Mucosa of rectum (tissue), 2 donors: Measurements from ENCODE around the gene CIAO2A.

Experiments
- H3K27ac ChIP-seq, 2 donors: one replicate each; pipeline ENCODE4 v1.7.0; 2013; ENCODE audit warnings: inconsistent platforms in 2 of 2, low read depth in 2 of 2, low read length in 2 of 2
- H3K27me3 ChIP-seq, 2 donors: one replicate each; pipeline ENCODE4 v1.7.0; 2013; ENCODE audit warnings: low read length in 2 of 2; ENCODE audit not compliant: control insufficient read depth in 2 of 2, insufficient read depth in 2 of 2
- H3K36me3 ChIP-seq, 2 donors: one replicate each; pipeline ENCODE4 v1.7.0; 2013; ENCODE audit warnings: low read length in 2 of 2; ENCODE audit not compliant: control insufficient read depth in 2 of 2, insufficient read depth in 2 of 2
- H3K4me1 ChIP-seq, 2 donors: one replicate each; pipeline ENCODE4 v1.7.0; 2013; ENCODE audit warnings: low read length in 2 of 2, mild to moderate bottlenecking in 1 of 2; ENCODE audit not compliant: control insufficient read depth in 2 of 2, insufficient read depth in 2 of 2
- H3K4me3 ChIP-seq, 2 donors: one replicate each; pipeline ENCODE4 v1.7.0; 2013; ENCODE audit warnings: low read length in 2 of 2
- H3K9ac ChIP-seq, 2 donors: one replicate each; pipeline ENCODE4 v1.7.0; 2013; ENCODE audit warnings: low read length in 2 of 2, low read depth in 1 of 2, mild to moderate bottlenecking in 1 of 2
- H3K9me3 ChIP-seq, 2 donors: one replicate each; pipeline ENCODE4 v1.7.0; 2013; ENCODE audit warnings: low read length in 2 of 2; ENCODE audit not compliant: control insufficient read depth in 2 of 2
- donor health status: healthy.
- donor health status: Normal muscosa, but diverticular disease.

CIAO2A gene

DNA sequence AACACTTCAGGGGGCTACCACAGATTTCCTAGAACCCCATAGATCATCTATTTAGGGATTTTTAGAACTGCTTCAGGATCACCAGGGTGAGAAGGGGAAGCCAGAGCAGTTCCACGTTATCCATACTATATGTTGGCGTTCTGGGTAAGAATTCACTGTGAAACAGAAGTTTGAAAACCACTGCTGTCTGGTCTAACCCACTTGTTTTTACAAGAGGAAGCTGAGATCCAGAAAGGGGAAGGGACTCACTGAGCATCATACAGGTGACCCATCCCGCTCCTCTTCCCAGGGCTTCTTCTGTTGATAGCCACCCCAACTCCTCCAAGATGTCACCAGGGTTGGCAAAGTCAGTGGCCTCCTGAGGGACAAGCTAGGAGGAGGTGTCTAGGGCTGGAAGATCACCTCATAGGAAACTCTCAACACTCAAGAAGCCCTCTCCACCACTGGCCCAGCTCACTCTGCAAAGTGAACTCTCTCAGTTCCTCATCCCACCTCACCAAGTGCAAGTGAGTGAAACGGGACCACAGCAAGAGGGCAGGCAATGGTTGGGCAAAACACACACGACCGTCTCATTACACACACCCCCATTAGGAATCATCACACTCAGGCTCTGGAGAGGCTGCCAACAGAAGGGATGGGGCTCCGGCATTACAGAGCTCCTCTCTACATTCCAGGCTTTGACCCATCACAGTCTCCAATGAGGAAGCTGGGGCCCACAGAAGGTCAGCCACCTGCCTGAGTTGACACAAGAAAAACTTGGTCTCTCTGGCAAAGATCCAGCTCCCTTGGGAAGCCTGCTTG lies 49.1 kb downstream of the CIAO2A start:
- H3K4me3 ChIP-seq: peak overlapping the region; percentile 71 to 81
- peak overlapping the region in 1 of 2 donors; percentile 76 for H3K9ac ChIP-seq
- H3K27me3 ChIP-seq: no peaks in the 10 kb centered on the region
- H3K27ac ChIP-seq: peak overlapping the region in 1 of 2 donors; percentile 69
- peaks cover 0 to 6% of the 10 kb centered on the region in 2 donors for H3K36me3 ChIP-seq
- no peaks in the 10 kb centered on the region for H3K9me3 ChIP-seq
- H3K4me1 ChIP-seq: peaks cover 18 to 21% of the 10 kb centered on the region in 2 donors

DNA sequence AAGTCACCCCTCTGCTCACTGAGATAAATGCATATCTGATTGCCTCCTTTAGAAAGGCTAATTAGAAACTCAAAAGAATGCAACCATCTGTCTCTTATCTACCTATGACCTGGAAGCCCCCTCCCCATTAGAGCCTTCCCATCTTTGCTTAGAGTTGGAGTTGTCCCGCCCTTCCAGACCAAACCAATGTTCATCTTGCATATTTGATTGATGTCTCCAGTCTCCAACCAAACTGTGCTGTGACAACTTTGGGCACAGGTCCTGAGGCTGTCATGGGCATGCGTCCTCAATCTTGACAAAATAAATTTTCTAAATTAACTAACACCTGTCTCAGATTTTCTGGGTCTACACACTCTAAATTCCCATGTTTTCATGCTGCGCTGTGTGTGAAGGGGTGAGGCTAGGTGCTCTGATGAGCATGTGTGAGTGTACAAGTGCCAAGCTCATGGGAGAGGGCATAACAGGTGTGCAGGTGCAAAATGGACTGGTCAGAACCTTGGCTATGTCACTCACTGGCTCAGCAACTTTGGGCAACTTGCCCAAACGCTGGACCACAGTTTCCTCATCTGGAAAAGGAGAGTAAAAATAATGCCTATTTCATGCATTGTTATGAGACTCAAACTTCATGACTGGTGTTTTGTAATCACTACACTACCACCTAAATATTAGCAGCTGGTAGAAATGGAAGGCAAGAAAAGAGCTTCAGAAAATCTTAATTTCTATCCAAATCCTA lies 54.6 kb downstream of the CIAO2A start:
- Histone ChIP-seq H3K9me3 (no peaks in the 10 kb centered on the region), H3K9ac (no peak overlapping the region), H3K36me3 (peaks cover 15 to 21% of the 10 kb centered on the region in 2 donors), H3K4me1 (peaks cover 0 to 2% of the 10 kb centered on the region in 2 donors), H3K27me3 (no peaks in the 10 kb centered on the region), H3K4me3 (no peak overlapping the region), H3K27ac (no peak overlapping the region)

DNA sequence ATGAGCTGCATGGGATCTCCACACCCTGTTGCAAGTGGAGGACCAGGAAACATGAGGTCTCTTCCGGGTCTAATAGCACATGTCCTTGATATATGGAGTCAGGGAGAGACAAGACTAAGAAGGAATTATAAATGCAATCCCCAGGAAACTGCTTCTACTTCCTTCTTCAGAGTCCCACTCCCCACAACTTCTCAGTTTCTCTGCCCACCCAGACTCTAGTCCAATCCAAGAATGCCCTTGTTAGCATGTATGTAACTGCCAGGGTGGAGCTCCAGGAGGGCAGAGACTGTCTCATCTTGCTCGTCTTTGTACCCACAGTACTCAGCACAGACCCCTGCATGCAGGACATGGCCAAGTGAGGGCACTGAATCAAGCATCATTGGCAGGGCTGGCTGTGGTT lies 55.7 kb downstream of the CIAO2A start:
- Histone ChIP-seq H3K27me3 (no peaks in the 10 kb centered on the region), H3K9ac (no peak overlapping the region), H3K9me3 (no peaks in the 10 kb centered on the region), H3K27ac (no peak overlapping the region), H3K4me3 (no peak overlapping the region), H3K36me3 (peaks cover 15 to 21% of the 10 kb centered on the region in 2 donors), H3K4me1 (peaks cover 0 to 2% of the 10 kb centered on the region in 2 donors)

DNA sequence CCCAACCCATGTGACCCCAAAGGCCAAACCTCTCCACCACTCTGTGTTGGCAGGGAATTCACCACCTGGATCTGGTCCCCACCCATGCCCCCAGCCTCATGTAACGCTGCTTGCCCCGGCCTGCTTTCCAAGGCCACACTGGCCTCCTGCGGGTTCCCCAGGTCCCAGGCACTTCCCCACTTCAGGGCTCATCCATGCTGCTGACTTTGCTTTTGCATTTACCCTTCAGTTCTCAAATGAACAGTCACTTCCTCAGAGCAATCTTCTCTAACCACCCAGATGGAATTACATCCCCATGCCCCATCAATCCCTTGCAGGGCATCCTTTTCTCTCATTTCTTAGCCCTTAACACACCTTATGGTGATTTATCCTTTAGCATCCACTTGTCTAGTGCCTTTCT lies 56.5 kb downstream of the CIAO2A start:
- Histone ChIP-seq H3K4me3 (no peak overlapping the region), H3K27me3 (no peaks in the 10 kb centered on the region), H3K36me3 (peaks cover 15 to 21% of the 10 kb centered on the region in 2 donors)

DNA sequence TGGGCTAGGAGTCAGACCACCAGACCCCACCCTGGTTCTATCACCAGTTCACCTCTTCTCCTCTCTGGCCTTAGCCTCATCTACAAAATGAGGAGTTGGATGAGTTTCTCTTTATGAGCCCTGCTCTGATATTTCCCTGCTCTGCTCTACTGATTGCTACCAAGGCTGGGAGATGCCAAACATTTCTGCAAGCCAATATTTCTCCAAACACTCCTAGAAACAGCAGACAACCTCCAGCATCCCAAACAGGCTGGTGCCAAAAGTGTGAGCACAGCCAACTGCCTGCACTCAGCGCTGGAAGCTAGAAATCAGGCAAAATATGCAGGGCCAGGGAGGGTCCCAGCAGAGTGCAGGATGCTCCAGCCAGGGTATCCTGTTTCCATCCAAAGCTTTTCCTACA lies 58.1 kb downstream of the CIAO2A start:
- Histone ChIP-seq H3K27me3 (no peaks in the 10 kb centered on the region), H3K4me1 (peaks cover 0 to 2% of the 10 kb centered on the region in 2 donors), H3K9me3 (no peaks in the 10 kb centered on the region), H3K36me3 (peaks cover 15 to 21% of the 10 kb centered on the region in 2 donors), H3K27ac (no peak overlapping the region), H3K9ac (no peak overlapping the region), H3K4me3 (no peak overlapping the region)

More for the DNA sequence above, 56.5 kb downstream of the CIAO2A start:
- H3K9ac ChIP-seq: no peak overlapping the region
- peaks cover 0 to 2% of the 10 kb centered on the region in 2 donors for H3K4me1 ChIP-seq
- no peak overlapping the region for H3K27ac ChIP-seq
- no peaks in the 10 kb centered on the region for H3K9me3 ChIP-seq

DNA sequence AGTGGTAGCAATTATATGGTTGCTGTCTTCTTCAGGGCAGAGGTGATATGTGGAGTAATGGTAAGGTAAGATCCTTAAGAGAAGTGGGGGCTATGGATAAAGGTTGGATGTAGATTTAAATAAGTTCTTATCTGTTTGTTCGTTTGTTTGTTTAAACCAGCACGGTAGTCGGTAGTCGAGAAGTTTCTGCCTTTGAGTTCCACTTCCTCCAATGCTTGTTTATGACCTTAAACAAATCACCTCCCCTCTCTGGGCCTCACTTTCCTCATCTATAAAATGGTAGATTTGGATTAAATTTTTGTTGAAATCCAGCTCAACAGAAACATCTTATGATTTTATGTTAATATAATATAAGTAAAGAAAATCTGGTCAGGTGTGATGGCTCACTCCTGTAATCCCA lies 59.1 kb downstream of the CIAO2A start:
- Histone ChIP-seq H3K4me3 (no peak overlapping the region), H3K27ac (no peak overlapping the region), H3K9ac (no peak overlapping the region), H3K9me3 (no peaks in the 10 kb centered on the region), H3K36me3 (peaks cover 15% of the 10 kb centered on the region in 2 donors), H3K27me3 (no peaks in the 10 kb centered on the region), H3K4me1 (peaks cover 0 to 2% of the 10 kb centered on the region in 2 donors)

DNA sequence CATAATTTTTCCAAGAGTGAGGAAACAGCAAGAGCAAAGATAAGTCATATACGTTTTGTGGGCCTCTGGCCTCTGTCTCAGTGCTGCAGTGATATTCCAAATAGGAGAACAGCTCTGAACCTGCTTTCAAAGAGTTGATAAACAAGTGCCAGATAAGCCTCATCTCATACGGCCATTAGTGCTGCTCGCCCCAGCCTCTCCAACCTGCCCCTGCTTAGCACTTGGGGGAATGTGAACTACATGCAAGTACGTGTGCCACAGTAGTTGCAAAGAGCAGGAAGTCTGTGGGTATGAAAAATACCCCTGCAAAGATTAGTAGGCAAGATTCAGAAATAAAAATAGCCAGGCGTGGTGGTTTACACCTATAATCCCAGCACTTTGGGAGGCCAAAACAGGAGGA lies 61.3 kb downstream of the CIAO2A start:
- no peaks in the 10 kb centered on the region for H3K9me3 ChIP-seq
- H3K27me3 ChIP-seq: no peaks in the 10 kb centered on the region
- peaks cover 4 to 7% of the 10 kb centered on the region in 2 donors for H3K36me3 ChIP-seq
- H3K9ac ChIP-seq: no peak overlapping the region
- no peak overlapping the region for H3K27ac ChIP-seq
- H3K4me3 ChIP-seq: no peak overlapping the region
- H3K4me1 ChIP-seq: peaks cover 8 to 9% of the 10 kb centered on the region in 2 donors

DNA sequence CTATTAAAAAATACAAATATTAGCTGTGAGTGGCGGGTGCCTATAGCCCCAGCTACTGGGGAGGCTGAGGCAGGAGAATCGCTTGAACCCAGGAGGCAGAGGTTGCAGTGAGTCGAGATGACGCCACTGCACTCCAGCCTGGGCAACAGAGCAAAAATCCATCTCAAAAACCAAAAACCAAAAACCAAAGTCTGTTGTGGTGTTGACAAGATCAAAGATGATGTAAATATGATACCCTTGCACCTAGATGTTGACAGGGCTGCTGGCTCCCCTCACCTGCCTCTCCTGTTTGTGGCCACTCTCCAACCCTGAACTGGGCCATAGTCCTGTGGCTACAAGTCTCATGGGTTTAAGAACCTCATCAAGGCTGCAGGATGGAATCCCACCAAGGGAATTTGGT lies 63.5 kb downstream of the CIAO2A start:
- H3K36me3 ChIP-seq: no peaks in the 10 kb centered on the region
- peaks cover 13 to 17% of the 10 kb centered on the region in 2 donors for H3K4me1 ChIP-seq
- H3K27ac ChIP-seq: no peak overlapping the region
- H3K9me3 ChIP-seq: no peaks in the 10 kb centered on the region
- H3K27me3 ChIP-seq: no peaks in the 10 kb centered on the region
- H3K9ac ChIP-seq: no peak overlapping the region
- H3K4me3 ChIP-seq: no peak overlapping the region

DNA sequence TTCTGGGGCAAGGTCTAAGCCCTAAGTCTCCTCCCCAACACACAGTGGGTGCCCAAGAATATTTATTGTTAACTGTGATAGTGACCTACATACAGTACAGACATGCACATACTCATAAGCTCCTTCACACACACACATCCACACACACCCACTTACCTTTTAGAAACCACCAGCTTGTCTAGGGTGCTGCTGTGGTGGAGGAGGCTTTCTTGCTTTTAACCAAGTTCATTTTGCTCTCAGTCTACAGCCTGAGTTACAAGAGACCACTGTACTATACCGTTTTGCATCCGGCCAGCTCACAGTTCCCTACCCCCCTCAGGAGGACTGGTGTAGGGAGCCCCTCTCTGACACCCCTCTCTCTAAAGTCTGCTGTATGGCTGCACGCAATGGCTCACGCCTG lies 64.0 kb downstream of the CIAO2A start:
- no peak overlapping the region for H3K27ac ChIP-seq
- no peak overlapping the region for H3K9ac ChIP-seq

DNA sequence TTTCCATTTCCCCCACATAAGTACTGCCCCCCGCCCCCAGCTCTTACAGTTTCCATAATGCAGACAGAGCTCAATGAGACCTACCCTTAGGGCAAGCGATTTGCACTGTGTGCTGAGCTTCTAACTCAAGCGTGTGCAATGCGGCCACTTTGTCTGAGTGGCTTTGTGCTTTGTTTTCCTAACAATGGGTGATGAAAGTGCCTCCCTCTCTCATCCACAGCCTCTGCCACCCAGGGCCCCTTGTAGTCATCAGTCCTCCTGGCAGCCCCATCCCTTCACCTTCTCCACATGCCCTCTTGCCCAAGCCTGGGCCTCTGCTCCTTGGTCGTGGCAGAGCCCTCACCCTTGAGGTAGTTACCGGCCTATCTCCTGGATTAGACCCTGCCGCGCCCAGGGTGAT lies 64.5 kb downstream of the CIAO2A start:
- H3K4me3 ChIP-seq: no peak overlapping the region
- H3K9me3 ChIP-seq: no peaks in the 10 kb centered on the region
- H3K4me1 ChIP-seq: peaks cover 14 to 26% of the 10 kb centered on the region in 2 donors
- no peaks in the 10 kb centered on the region for H3K36me3 ChIP-seq
- H3K27me3 ChIP-seq: no peaks in the 10 kb centered on the region
- H3K27ac ChIP-seq: no peak overlapping the region
- H3K9ac ChIP-seq: no peak overlapping the region

More for the DNA sequence above, 64.0 kb downstream of the CIAO2A start:
- Histone ChIP-seq H3K4me3 (no peak overlapping the region), H3K4me1 (peaks cover 13 to 22% of the 10 kb centered on the region in 2 donors), H3K36me3 (no peaks in the 10 kb centered on the region), H3K9me3 (no peaks in the 10 kb centered on the region), H3K27me3 (no peaks in the 10 kb centered on the region)
